GM13977 (cell line): Measurements from ENCODE around the gene ACACA.
A peak's percentile ranks its signal among the peaks of the same experiment; 100 is the strongest.
"Not testable (repeated sequence)": the region's sequence is repeated elsewhere in the genome, so short reads cannot be mapped to it uniquely, and the experiment has no call there.

Experiments used
- DNase-seq: peaks from one replicate; pipeline ENCODE4 v3.0.0; 2012; ENCODE audit warnings: low spot score
- in situ Hi-C: fragments of 300-500 bp; cut with MboI; formaldehyde crosslinking; loops from one replicate; pipeline ENCODE4 v1.12.0; 2022; ENCODE audit warnings: low sequenced_read_pairs, low pct_unique_long_range_greater_than_20kb, mixed read lengths, inconsistent platforms; ENCODE audit not compliant: unreplicated experiment
- TF ChIP-seq, protein P1 (sequence below): IDR thresholded peaks from 2 replicates; pipeline ENCODE4 v1.5.1; 2012; ENCODE audit warnings: mild to moderate bottlenecking, control low read depth; ENCODE audit not compliant: insufficient read depth; ENCODE audit errors: extremely low read depth, missing control alignments

The ACACA gene

DNA sequence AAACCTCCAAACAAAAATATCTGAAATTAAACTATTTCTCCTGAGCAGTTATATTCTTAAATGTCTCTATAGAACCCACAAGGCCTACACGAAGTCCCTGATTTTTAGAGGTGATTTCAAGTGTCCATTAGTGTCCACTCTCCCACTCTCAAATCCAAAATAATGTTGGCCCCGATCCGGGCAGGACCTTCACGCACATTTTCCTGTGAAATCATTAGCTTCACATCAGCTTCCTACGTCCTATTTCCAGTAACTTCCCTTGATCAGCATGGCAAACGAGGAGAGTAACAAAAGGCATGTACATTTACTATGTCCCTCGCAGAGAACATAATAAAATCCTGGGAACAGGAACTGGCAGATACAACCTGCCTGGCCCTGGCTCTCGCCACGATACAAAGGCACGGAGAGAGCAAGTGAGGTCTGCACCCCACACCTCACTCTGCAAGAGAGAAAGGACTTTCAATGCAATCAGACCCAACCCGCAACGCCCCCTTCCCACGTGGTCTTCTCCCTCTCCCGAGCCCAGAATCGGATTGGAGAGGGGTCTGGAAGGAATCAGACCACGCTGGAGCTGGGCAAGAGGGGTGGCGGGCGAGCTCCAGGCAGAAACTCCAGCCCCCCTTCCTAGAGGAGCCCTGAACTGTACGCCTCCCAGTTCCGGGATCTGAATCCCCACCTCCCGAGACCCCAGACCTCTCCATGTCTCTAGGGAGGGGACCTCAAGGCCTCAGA, 48.4 kb downstream of the ACACA start:
- TF ChIP-seq, protein P1, sequence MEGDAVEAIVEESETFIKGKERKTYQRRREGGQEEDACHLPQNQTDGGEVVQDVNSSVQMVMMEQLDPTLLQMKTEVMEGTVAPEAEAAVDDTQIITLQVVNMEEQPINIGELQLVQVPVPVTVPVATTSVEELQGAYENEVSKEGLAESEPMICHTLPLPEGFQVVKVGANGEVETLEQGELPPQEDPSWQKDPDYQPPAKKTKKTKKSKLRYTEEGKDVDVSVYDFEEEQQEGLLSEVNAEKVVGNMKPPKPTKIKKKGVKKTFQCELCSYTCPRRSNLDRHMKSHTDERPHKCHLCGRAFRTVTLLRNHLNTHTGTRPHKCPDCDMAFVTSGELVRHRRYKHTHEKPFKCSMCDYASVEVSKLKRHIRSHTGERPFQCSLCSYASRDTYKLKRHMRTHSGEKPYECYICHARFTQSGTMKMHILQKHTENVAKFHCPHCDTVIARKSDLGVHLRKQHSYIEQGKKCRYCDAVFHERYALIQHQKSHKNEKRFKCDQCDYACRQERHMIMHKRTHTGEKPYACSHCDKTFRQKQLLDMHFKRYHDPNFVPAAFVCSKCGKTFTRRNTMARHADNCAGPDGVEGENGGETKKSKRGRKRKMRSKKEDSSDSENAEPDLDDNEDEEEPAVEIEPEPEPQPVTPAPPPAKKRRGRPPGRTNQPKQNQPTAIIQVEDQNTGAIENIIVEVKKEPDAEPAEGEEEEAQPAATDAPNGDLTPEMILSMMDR: no peak
- in situ Hi-C loops: no loop called here
- DNase-seq: peak; percentile 73

DNA sequence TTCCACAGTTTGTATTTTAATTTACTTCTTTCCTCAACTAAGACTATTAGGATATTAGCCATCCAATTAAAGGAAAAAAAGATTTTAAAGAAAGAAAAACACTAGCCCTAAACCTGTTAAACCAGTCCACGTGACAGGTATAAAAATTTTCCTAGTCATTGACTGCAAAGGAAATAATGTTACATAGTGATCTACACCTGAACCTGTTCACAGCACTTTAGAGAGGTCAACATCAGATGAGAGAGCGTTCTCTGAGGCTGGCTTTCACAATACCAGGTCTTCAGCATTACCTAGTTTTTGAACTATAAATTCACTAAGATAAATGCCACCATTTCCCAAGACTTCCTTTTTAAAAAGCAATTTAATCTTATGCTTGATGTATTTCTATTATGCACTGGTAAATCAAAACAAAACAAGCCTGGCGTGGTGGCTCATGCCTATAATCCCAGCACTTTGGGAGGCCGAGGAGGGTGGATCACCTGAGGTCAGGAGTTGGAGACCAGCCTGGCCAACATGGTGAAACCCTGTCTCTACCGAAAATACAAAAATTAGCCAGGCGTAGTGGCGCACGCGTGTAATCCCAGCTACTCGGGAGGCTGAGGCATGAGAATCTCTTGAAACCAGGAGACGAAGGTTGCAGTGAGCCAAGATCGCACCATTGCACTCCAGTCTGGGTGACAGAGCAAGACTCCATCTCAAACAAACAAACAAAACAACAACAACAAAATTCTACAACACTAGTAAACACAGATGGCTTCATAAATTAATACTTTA, 49.7 kb downstream of the ACACA start:
- DNase-seq, in situ Hi-C loops: not testable (repeated sequence)

DNA sequence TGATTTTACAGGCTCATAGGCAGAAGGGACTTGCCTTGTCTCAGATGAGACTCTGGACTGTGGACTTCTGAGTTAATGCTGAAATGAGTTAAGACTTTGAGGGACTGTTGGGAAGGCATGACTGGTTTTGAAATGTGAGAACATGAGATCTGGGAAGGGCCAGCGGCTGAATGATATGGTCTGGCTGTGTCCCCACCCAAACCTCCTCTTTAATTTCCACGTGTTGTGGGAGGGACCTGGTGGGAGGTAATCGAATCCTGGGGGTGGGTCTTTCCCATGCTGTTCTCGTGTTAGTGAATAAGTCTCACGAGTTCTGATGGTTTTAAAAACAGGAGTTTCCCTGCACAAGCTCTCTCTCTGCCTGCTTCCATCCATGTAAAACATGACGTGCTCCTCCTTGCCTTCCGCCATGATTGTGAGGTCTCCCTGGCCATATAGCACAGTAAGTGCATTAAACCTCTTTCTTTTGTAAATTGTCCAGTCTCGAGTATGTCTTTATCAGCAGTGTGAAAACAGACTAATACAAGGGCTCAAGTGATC, 59.7 kb downstream of the ACACA start:
- DNase-seq, in situ Hi-C loops: not testable (repeated sequence)

DNA sequence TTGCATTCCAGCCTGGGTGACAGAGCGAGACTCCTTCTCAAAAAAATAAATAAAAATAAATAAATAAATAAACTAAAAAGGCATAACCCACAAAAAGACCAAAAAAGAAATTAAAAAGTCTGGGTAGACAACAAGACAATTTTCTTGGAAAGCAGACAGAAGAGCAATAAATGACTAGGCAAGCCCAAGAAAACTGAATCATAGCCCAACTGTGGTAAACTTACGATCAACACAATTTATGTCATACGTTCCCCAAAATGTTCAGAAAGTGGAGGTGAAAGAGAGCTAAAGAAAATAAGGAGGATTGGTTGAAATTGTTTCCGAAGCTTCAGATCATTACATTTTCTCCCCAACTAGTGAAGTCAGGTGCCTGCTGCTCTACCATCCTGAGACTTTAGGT, 62.1 kb downstream of the ACACA start:
- in situ Hi-C loops: no loop called here
- TF ChIP-seq, protein P1: no peak

DNA sequence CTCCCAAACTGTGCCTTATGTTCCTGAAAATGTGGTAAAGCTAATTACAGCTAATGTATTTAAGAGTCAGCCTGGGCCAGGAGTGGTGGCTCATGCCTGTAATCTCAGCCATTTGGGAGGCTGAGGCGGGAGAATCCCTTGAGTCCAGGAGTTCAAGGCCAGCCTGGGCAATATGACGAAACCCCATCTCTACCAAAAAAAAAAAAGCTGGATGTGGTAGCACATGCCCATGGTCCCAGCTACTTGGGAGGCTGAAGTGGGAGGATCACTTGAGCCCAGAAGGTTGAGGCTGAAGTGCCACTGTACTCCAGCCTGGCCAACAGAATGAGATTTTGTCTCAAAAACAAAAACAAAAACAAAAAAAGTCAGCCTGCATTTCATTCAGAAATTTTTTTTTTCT, 64.0 kb downstream of the ACACA start:
- no peak for DNase-seq
- TF ChIP-seq, protein P1: no peak
- in situ Hi-C loops: no loop called here

More for the DNA sequence above, 62.1 kb downstream of the ACACA start:
- DNase-seq: no peak

DNA sequence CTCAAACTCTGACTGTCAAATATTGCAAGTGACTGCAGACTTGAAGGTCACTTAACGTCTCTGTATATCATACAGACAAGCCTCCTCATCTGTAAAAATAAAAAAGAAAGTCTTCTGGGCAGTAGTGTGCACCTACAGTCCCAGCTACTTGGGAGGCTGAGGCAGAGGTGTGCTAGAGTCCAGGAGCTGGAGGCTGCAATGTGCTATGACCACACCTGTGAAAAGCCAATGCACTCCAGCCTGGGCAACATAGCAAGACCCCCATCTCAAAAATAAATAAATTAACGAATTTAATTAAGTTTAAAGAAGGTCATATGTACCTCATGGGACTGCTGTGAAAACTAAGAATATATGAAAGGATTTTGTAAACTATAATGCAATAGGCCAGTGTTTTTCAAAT, 65.8 kb downstream of the ACACA start:
- in situ Hi-C loops: no loop called here
- TF ChIP-seq, protein P1: no peak
- no peak for DNase-seq

DNA sequence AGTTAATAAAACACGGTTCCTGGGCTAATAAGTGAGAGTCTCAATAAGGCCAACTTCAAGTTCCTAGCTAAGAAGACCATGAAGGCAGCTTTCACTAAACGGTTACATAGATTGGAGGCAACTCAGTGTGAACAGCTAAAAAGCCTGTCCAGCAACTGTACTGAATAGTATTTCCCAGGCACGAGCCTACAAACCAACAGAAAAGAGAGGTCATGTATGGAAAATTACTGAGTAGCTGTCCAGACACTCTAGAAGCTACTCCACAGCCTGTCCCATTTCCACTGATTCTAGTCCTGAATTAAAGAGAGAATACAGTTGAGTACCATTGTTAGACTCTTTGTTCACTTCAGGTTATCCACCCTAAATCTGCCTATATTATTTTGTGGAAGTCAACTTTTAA, 67.3 kb downstream of the ACACA start:
- TF ChIP-seq, protein P1: no peak
- no peak for DNase-seq
- in situ Hi-C loops: no loop called here
